Osteoblast (primary cell): ENCODE measurements around the gene MAP2K6. TPM values are rescaled to one million over a fixed set of nuclear protein-coding genes. Genes with fewer than 3 reads are reported as not detected.

Experiments
- DNase-seq: peaks from one replicate; pipeline ENCODE4 v3.0.0; 2011; ENCODE audit warnings: low spot score, mixed read lengths; ENCODE audit not compliant: insufficient read length; ENCODE audit errors: missing footprints
- H2AFZ ChIP-seq: 2 replicates; pipeline ENCODE4 v1.6.0; 2011; ENCODE audit warnings: mild to moderate bottlenecking, low read length
- H3K27ac ChIP-seq: 2 replicates; pipeline ENCODE4 v1.5.1; 2011; ENCODE audit warnings: mild to moderate bottlenecking, low read depth, low read length, moderate library complexity
- H3K27me3 ChIP-seq: 2 replicates; pipeline ENCODE4 v1.6.0; 2012; ENCODE audit warnings: mild to moderate bottlenecking, control low read depth, inconsistent platforms, low read length, moderate library complexity; ENCODE audit not compliant: insufficient read depth
- H3K36me3 ChIP-seq: 2 replicates; pipeline ENCODE4 v1.5.1; 2011; ENCODE audit warnings: mild to moderate bottlenecking, low read length, control low read depth, moderate library complexity; ENCODE audit not compliant: insufficient read depth
- H3K4me1 ChIP-seq: 2 replicates; pipeline ENCODE4 v1.5.1; 2011; ENCODE audit warnings: mild to moderate bottlenecking, low read length, control low read depth, moderate library complexity; ENCODE audit not compliant: insufficient read depth
- H3K4me2 ChIP-seq: 2 replicates; pipeline ENCODE4 v1.6.0; 2011; ENCODE audit warnings: mild to moderate bottlenecking, low read length; ENCODE audit not compliant: insufficient read depth
- H3K4me3 ChIP-seq: fragments of 200-600 bp; sonication (generic); 3 replicates; pipeline ENCODE4 v1.5.1; 2012; ENCODE audit warnings: mild to moderate bottlenecking, low read length, inconsistent platforms; ENCODE audit not compliant: insufficient read depth
- H3K79me2 ChIP-seq: 2 replicates; pipeline ENCODE4 v1.6.0; 2012; ENCODE audit warnings: mild to moderate bottlenecking, low read length, control low read depth, inconsistent platforms; ENCODE audit not compliant: insufficient read depth
- H3K9me3 ChIP-seq: 2 replicates; pipeline ENCODE4 v1.5.1; 2011; ENCODE audit warnings: low read depth, low read length, control low read depth
- H4K20me1 ChIP-seq: 2 replicates; pipeline ENCODE4 v1.6.0; 2012; ENCODE audit warnings: mild to moderate bottlenecking, low read length, control low read depth; ENCODE audit not compliant: insufficient read depth
- CTCF ChIP-seq: IDR thresholded peaks from 2 replicates; pipeline ENCODE4 v1.5.1; 2011; ENCODE audit warnings: mild to moderate bottlenecking, low read depth, low read length, moderate library complexity; ENCODE audit errors: extremely low read depth
- total RNA-seq: library from RNA; depleted of rRNA; stranded (reverse); fragments of >200 nt; gene quantifications from 2 replicates; pipeline ENCODE4 v1.2.3, GENCODE V29; 2012

Gene MAP2K6
- total RNA-seq, 1 donor: 2.5 TPM

- Histone ChIP-seq H2AFZ (no peak overlapping the region), H3K27me3 (no peaks in the 10 kb centered on the region), H3K4me2 (no peak overlapping the region), H3K36me3 (no peaks in the 10 kb centered on the region), H3K4me3 (no peak overlapping the region), H4K20me1 (no peaks in the 10 kb centered on the region), H3K27ac (no peak overlapping the region), H3K4me1 (peaks cover 9% of the 10 kb centered on the region), H3K9me3 (no peaks in the 10 kb centered on the region), H3K79me2 (no peaks in the 10 kb centered on the region)
- TF ChIP-seq CTCF: no peak
- DNase-seq: no peak
Observed at GRCh38 chr17:69597898-69598692, 183.6 kb downstream of the MAP2K6 start.

DNA sequence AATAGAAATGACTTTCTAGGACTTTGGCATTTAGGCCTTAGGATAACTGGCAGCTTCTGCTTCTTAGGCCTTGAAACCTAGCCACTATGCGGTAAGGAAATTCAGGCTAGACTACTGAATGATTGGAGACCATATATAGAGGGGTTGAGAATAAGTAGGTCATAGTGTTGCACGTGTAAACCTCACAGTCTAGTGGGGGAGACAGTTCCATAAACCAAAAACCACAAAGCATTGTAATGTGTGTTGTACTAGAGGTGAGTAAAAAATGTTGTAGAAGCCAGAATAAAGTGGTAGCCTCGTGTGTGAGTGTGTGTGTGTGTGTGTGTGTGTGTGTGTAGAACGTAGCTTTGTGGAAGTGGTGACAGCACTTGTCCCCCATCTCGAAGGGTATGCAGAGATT is 188.5 kb downstream of the MAP2K6 start:
- Histone ChIP-seq H3K4me2 (no peak overlapping the region), H3K36me3 (no peaks in the 10 kb centered on the region), H4K20me1 (no peaks in the 10 kb centered on the region), H3K4me3 (no peak overlapping the region), H3K79me2 (no peaks in the 10 kb centered on the region), H3K27ac (no peak overlapping the region), H3K9me3 (no peaks in the 10 kb centered on the region), H3K27me3 (no peaks in the 10 kb centered on the region), H3K4me1 (peaks cover 13% of the 10 kb centered on the region), H2AFZ (no peak overlapping the region)
- no peak for DNase-seq
- TF ChIP-seq CTCF: no peak

Other genes starting within 250 kb of the MAP2K6 start
- 0.88 and 1.8 TPM in 2 replicates for gene ABCA10, start 185.9 kb upstream of the MAP2K6 start, total RNA-seq
- gene ABCA5, start 87.6 kb upstream of the MAP2K6 start, total RNA-seq: 15.9 and 22.4 TPM in 2 replicates